ENCODE data around the gene RIT1. TPM values are rescaled to one million over a fixed set of nuclear protein-coding genes. Genes with fewer than 3 reads are reported as not detected.

RIT1 gene
- total and polyA plus RNA-seq, 2 of the 13 experiments (the other 11 are each of a cell fraction or from before 2014, with no cell fraction given), result 12.2 to 32.2 TPM

DNA sequence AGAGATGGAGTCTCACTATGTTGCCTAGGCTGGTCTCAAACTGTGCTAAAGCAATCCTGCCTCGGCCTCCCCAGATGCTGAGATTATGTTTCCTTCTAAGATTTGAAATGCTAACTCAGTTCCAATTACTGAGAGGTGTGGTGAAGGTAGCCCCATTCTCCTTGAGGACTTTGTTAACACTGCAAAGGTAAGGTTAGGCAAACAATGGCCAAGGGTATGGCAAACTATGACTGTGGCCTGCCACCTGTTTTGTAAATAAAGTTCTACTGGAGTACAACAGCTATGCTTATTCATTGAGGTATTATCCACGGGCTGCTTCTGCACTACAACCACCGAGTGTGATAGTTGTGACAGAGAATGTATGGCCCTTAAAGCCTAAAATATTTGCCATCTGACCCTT, 9.6 kb upstream of the RIT1 start:
- Histone ChIP-seq H3K36me3 (replicated peaks in 1 of 2; ENCODE audit: control insufficient read depth in 1 of 2, insufficient read depth in 2 of 2, low read length in 2 of 2) (peaks cover 27 to 77% of the 10 kb centered on the region in 2 experiments), H3K4me2 (ENCODE audit: low read depth, low read length) (no peak overlapping the region), H3K4me1 (ENCODE audit: insufficient read depth, low read length) (no peaks in the 10 kb centered on the region), H3K9ac (ENCODE audit: insufficient read depth, low read depth, low read length) (no peak overlapping the region), H3K4me3 (replicated peaks in 1 of 3; ENCODE audit: insufficient read depth in 1 of 3, low read depth in 2 of 3, low read length in 3 of 3) (no peak overlapping the region), H3K79me2 (ENCODE audit: insufficient read depth, low read length) (no peaks in the 10 kb centered on the region), H3K27me3 (ENCODE audit: control insufficient read depth in 1 of 2, insufficient read depth in 2 of 2, low read length in 2 of 2) (no peaks in the 10 kb centered on the region), H3K27ac (ENCODE audit: extremely low read length, insufficient read depth, low read length) (no peak overlapping the region), H2AFZ (ENCODE audit: low read length) (no peak overlapping the region), H4K20me1 (ENCODE audit: insufficient read depth, low read length) (no peaks in the 10 kb centered on the region), H3K9me3 (ENCODE audit: low read length) (no peaks in the 10 kb centered on the region)
- TF ChIP-seq, protein P1, sequence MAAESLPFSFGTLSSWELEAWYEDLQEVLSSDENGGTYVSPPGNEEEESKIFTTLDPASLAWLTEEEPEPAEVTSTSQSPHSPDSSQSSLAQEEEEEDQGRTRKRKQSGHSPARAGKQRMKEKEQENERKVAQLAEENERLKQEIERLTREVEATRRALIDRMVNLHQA (CRISPR knock-in tag; IDR thresholded peaks at IDR 0.05), result no peak
- TF ChIP-seq ZBTB8A (CRISPR knock-in tag; IDR thresholded peaks at IDR 0.05; ENCODE audit: borderline replicate concordance, low read depth), result no peak
- TF ChIP-seq RBFOX2 (IDR thresholded peaks at IDR 0.05; ENCODE audit: low read depth, low read length), result peak; percentile 43; the same call in 1 of the 2 replicates
- TF ChIP-seq MATR3 (CRISPR knock-in tag; IDR thresholded peaks at IDR 0.05), result no peak
- TF ChIP-seq, protein P2, sequence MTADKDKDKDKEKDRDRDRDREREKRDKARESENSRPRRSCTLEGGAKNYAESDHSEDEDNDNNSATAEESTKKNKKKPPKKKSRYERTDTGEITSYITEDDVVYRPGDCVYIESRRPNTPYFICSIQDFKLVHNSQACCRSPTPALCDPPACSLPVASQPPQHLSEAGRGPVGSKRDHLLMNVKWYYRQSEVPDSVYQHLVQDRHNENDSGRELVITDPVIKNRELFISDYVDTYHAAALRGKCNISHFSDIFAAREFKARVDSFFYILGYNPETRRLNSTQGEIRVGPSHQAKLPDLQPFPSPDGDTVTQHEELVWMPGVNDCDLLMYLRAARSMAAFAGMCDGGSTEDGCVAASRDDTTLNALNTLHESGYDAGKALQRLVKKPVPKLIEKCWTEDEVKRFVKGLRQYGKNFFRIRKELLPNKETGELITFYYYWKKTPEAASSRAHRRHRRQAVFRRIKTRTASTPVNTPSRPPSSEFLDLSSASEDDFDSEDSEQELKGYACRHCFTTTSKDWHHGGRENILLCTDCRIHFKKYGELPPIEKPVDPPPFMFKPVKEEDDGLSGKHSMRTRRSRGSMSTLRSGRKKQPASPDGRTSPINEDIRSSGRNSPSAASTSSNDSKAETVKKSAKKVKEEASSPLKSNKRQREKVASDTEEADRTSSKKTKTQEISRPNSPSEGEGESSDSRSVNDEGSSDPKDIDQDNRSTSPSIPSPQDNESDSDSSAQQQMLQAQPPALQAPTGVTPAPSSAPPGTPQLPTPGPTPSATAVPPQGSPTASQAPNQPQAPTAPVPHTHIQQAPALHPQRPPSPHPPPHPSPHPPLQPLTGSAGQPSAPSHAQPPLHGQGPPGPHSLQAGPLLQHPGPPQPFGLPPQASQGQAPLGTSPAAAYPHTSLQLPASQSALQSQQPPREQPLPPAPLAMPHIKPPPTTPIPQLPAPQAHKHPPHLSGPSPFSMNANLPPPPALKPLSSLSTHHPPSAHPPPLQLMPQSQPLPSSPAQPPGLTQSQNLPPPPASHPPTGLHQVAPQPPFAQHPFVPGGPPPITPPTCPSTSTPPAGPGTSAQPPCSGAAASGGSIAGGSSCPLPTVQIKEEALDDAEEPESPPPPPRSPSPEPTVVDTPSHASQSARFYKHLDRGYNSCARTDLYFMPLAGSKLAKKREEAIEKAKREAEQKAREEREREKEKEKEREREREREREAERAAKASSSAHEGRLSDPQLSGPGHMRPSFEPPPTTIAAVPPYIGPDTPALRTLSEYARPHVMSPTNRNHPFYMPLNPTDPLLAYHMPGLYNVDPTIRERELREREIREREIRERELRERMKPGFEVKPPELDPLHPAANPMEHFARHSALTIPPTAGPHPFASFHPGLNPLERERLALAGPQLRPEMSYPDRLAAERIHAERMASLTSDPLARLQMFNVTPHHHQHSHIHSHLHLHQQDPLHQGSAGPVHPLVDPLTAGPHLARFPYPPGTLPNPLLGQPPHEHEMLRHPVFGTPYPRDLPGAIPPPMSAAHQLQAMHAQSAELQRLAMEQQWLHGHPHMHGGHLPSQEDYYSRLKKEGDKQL (CRISPR knock-in tag; IDR thresholded peaks at IDR 0.05; ENCODE audit: low read depth), result no peak
- CTCF ChIA-PET (ENCODE audit: low intra/inter-chr PET ratio, low total read pairs), result no interaction called here
- in situ Hi-C loops (cut with HindIII; ENCODE audit: extremely low pct_ligation_motif_present, low pct_unique_long_range_greater_than_20kb) (no loop called here), intact Hi-C loops (cut with micrococcal nuclease; ENCODE audit: unreplicated experiment) (no loop called here)
- no peak for DNase-seq (ENCODE audit: low spot score)
- TSS peak; percentile 28 for BruUV-seq (replicated peaks)
- no peak; the same call in 2 of the 3 replicates for ATAC-seq
- no peak for FAIRE-seq
- 98% methylated on average over 3 of the region's 3 CpGs for WGBS (ENCODE audit: low lambda C conversion rate)
- POLR2A ChIA-PET, result interaction anchor here (1.5 to 2.1 kb wide), 2 partner anchors 11 to 13 kb away, joined by 4 to 9 read pairs; partner anchors contain the start of gene KHDC4
